ENCODE results near the gene HFM1.
"Not testable (repeated sequence)": the region's sequence is repeated elsewhere in the genome, so short reads cannot be mapped to it uniquely, and the experiment has no call there.

HFM1 gene

GRCh38 chr1:91404151-91405012 is at the start of gene HFM1:
Gene HFM1 (minus strand): TSS chr1:91404837. CDS start chr1:91401082, 3,755 bp downstream.
- peak in 13 of 14 donors; percentile 21 to 88 (median 46) for DNase-seq

DNA sequence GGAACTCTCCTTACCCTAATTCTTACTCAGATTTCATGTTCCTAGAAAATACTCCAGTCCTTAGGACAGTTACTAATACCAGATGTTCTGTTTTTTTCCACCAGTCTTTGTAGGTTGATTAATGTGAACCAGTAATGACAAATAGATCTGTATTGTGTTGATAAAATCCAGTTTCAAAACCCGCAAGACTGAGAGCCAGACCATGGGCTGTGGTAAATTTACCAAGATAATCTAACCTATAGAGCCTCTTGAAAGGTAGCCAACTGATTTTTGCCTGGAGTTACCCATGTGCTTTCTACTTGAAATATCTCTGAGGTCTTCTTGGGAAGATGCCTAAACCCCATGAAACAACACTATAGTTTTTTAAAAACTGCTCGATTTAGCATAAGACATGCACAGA is 49.5 kb upstream of the HFM1 start:
- no peak for DNase-seq

GRCh38 chr1:91450260-91450659 is 45.6 kb upstream of the HFM1 start:
- DNase-seq, result no peak

- not testable (repeated sequence) for DNase-seq
Observed at GRCh38 chr1:91447782-91448181, 43.1 kb upstream of the HFM1 start.

DNA sequence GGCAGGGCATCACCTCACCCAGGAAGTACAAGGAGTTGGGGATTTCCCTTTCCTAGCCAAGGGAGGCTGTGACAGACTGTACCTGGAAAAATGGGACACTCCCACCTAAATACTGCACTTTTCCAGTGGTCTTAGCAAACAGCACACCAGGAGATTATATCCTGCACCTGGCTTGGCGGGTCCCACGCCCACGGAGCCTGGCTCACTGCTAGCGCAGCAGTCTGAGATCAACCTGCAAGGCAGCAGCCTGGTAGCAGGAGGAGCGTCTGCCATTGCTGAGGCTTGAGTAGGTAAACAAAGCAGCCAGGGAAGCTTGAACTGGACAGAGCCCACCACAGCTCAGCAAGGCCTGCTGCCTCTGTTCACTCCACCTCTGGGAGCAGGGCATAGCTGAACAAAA is 37.3 kb upstream of the HFM1 start:
- DNase-seq, result not testable (repeated sequence)

- DNase-seq, result no peak
Observed at GRCh38 chr1:91440847-91441246, 36.2 kb upstream of the HFM1 start.

DNA sequence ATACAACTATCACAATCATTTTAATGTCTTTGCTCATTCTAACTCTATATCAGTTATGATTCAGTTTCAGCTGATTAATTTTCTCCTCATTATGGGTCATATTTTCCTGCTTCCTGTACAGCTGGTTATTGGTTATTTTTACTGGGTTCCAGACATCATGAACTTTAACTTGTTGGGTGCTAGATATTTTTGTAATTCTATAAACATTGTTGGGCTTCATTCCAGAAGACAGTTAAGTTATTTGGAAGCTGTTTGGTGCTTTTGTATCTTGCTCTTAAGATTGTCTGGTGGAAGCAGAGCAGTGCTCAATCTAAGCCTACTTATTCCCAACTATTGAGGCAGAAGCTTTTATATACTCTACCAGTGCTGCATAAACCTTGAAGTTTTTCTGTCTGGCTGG is 34.4 kb upstream of the HFM1 start:
- DNase-seq, result no peak

DNA sequence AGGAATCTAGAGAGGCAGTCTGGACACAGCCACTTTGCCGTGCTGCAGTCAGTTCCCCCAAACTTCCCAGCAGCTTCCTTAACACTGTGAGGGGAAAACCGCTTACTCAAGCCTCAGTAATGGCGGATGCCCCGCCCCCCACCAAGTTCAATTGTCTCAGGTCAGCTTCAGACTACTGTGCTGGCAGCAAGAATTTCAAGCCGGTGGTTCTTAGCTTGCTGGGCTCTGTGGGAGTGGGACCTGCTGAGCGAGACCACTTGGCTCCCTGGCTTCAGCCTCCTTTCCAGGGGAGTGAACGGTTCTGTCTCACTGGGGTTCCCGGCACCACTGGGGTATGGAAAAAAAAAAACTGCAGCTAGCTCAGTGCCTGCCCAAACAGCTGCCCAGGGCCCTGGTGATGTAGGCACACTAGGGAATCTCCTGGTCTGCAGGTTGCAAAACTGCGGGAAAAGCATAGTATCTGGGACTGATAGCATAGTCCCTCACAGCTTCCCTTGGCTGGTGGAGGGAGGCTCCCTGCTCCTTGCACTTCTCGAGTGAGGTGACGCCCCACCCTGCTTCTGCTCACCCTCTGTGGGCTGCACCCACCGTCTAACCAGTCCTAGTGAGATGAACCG is 23.7 kb upstream of the HFM1 start:
- DNase-seq, result no peak

- no peak for DNase-seq
Observed at GRCh38 chr1:91427741-91428140, 23.1 kb upstream of the HFM1 start.

DNA sequence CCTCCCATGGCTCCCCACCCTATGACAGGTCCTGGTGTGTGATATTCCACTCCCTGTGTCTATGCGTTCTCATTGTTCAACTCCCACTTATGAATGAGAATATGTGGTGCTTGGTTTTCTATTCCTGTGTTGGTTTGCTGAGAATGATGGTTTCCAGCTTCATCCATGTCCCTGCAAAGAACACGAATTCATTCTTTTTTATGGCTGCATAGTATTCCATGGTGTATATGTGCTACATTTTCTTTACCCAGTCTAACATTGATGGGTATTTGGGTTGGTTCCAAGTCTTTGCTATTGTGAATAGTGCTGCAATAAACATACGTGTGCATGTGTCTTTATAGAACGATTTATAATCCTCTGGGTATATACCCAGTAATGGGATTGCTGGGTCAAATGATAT is 17.9 kb upstream of the HFM1 start:
- DNase-seq, result not testable (repeated sequence)

DNA sequence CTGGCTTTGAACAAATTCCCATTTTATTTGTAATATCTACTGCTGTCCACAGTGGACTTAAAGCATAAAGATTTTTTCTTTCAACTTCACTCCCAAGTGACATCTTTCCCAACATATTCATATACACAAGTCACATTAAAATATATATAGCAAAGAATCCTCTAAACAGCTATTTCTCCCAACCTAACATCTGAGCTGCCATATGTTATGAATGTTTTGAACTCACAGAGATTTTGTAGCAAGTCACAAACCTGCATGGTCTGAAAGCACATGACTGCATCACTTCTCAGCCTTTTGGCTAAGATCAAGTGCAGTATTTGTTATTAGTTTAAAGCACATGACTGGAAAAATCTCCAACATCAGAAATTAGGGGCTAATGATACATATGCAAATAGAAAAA is 7.7 kb upstream of the HFM1 start:
- DNase-seq, result no peak

DNA sequence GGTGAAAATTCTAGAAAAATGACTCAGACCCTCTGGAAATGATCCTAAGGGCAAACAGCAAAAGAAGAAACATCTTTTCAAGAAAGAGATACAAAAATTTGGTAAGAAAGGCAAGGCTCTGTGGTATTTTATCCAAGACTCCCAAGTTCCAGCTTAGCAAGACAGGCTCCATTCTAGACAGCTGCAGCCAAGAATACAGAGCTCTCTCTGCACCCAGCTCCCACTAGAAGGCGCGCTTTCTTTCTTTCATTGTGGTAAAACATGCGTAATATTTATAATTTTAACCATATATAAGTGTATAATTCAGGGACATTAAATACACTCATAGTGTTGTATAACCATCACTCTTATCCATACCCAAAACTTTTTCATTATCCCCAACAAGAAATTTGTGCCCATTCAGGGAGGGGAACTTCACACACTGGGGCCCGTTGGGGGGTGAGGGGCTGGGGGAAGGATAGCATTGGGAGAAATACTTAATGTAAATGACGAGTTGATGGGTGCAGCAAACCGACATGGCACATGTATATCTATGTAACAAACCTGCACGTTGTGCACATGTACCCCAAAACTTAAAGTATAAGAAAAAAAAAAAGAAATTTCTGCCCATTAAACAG is 2.2 kb upstream of the HFM1 start:
- no peak for DNase-seq

DNA sequence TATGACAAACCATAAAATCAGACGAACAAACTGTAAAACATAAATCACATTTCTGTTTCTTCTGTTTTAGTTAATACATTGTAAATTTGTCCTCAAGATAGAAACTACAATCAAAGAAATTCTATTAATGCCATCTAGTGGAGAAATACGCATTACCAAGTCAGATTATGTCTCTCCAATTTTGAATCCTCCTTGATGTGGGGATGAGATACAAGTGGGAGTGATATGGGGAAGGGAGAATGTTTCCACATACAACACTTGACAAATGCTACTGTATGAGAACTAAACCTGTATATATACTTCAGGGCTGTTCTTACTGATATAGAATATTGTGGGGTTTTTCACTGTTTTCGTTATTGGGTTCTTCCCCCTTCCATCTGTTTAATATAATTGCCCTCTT is 2.6 kb downstream of the HFM1 start:
- DNase-seq, result peak in 1 of 14 donors; percentile 54

DNA sequence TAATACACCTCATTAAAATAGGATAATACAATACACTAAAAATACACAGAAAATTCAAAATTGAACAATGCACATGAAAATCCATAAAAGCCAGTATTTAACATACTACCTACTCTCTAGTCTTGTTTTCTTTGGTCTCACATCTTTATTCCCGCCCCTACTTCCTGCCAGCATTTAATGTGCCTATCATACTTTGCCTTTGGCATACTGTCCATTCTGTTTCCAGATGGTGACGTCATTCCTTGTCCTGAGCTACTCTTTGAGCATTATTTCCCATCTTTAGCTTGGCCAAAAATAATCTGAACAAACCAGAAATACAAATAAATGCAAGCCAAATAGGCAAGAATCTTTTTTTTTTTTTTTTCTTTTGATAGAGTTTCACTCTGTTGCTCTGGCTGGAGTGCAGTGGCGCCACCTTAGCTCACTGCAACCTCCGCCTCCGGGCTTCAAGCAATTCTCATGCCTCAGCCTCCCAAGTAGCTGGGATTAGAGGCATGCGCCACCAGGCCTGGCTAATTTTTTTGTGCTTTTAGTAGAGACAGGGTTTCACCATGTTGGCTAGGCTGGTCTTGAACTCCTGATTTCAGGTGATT is 4.4 kb downstream of the HFM1 start:
- peak in 1 of 14 donors; percentile 4 for DNase-seq

DNA sequence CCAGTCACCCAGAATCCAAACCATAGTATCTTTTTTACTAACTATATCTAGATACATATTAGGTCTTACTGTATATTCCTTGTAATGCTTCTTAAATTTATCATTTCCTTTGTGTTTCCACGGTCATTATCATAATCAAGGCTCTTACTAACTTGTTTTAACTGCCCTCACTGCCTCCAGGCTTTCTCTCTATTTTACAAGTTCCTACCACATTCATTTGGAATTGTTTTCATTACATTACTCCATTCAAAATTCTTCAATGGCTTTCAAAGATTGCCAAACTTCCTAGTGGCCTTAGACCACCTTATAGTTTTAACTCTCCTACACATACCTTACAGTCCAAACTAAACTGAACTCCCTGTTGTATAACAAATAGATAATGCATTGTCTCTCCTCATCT is 6.3 kb downstream of the HFM1 start:
- DNase-seq, result no peak

DNA sequence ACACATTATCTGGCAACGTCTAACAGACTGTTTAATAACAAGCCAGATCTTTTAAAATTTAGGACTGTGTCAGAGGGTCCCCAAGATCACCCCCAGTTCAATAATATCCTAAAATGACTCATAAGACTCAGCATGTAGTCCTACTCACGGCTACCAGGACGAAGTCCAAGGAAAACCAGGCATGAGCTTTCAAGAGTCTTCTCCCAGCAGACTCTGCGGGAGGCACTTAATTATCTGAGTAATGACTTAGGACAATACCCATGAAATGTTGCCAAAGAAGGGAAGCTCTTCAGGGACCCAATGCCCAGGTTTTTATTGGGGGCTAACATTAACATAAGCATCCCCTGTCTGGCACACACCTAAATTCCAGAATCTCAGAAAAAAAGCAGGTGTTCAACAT is 7.0 kb downstream of the HFM1 start:
- peak in 1 of 14 donors; percentile 8 for DNase-seq

DNA sequence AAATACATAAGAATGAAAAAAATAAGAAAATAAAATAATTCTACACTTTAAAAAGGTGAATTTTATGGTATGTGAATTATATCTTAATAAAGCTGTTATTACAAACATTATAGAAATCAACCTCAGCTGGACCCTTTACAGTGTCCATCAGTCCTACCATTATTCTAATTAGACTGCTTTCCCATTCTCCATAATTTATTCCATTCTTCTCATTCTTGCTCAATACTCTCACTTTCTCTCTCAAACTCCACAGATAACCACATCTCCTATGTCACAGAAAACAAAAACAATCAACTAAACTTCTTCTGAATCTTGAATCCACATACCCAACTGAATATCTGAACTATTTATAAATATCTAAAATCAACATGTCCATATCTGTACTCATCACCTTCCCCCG is 11.6 kb downstream of the HFM1 start:
- no peak for DNase-seq

DNA sequence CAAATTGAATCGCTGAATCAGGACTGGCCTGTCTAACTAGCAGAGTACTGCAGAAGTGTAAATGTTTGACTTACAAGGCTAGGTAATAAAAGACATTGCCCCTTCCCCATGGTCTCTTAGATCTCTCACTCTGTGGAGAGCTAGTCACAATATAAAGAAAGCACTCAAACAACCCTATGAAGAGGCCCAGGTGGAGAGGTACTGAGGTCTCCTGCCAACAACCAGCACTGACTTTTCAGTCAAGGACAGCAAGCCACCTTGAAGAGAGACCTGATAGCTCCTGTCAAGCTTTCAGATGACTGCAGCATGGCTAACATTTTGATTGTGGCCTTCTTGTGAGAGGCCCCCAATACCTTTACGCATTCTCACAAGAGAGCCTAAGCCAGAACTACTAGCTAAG is 18.5 kb downstream of the HFM1 start:
- no peak for DNase-seq

GRCh38 chr1:91383456-91383855 is 21.2 kb downstream of the HFM1 start:
- DNase-seq, result no peak

DNA sequence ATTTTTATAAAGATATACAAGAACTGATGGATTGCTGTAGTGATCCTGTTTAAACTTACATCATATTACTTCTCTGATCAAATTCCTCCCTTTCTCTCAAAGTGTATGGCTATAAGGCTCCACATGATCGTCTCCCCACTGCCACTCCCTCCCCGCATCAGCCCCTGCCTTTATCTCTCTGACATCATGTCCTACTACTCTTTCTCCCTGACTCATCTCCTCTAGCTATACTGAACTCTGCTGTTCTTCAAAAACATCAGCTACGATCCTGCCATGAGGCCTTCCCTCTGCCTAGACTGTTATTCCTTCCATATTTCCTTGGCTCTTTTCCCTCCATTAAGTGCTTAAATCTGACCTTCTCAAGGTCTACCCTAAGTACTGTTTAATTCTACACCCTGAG is 22.8 kb downstream of the HFM1 start:
- DNase-seq, result no peak

GRCh38 chr1:91374086-91374485 is 30.6 kb downstream of the HFM1 start:
- no peak for DNase-seq

GRCh38 chr1:91372230-91372629 is 32.4 kb downstream of the HFM1 start:
- not testable (repeated sequence) for DNase-seq

GRCh38 chr1:91349524-91349923 is 55.1 kb downstream of the HFM1 start:
- no peak for DNase-seq
